Endometrial microvascular endothelial cells (primary cell): Measurements from ENCODE around the gene C2. TPM values are rescaled to one million over a fixed set of nuclear protein-coding genes. Genes with fewer than 3 reads are reported as not detected.

Experiments used
- in situ Hi-C: cut with HindIII; loops from 2 replicates; pipeline ENCODE4 v1.10.0; 2017; ENCODE audit warnings: low sequenced_read_pairs, low pct_unique_long_range_greater_than_20kb; ENCODE audit errors: inconsistent ontology term
- total RNA-seq: library from RNA; depleted of rRNA; stranded (reverse); fragments of >200 nt; gene quantifications from one replicate; pipeline ENCODE4 v1.2.3, GENCODE V29; 2015; ENCODE audit errors: inconsistent ontology term

Gene C2
- total RNA-seq, 1 donor from 2014 or later: not detected

DNA sequence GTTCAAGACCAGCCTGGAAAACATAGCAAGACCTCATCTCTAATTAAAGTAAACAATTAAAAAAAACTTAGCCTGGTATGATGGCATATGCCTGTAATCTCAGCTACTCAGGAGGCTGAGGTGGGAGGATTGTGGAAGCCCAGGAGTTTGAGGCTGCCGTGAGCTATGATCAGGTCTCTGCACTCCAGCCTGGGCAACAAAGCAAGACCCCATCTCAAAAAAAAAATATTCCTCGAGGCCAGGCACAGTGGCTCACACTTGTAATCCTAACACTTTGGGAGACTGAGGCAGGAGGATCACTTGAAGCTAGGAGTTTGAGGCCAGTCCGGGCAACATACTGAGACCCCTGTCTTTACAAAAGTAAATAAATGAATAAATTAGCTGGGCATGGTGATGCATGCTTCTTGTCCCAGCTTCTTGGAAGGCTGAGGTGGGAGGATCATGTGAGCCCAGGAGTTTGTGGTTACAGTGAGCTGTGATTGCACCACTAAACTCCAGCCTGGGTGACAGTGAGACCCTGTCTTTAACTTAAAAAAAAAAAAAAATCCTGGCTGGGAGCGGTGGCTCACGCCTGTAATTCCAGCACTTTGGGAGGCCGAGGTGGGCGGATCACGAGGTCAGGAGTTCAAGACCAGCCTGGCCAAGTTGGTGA is 9.3 kb upstream of the C2 start:
- in situ Hi-C loops: no loop called here

DNA sequence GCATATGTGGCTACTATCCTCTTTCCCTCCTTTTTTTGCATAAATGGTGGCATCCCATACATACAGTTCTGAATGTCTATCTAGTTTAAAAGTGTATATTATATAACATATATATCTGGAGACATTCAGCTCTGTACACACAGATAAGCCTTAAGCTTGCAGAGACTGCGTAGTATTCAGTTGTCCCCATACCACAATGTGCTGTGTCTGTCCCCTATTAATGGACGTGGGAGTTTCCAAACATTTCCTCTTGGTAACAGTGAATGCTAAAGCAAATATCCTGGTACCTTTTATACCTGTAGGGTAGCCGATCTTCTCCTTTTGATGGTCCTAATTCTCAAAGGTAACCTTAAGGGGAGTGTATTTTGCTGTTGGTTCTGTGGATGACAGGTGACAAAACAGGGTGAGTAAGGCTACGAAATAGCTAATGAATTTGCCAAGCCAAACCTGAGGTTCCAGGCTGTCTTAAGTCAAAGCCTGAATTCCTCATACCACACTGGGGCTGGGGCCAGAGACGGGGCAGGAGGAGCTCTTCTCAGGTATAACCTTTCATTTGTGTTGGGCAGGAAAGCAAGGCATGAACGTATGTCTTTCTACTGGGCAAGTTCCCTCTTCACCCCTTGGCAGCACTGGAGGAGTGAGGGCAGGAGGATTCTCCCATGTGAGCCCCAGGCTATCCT is 7.8 kb upstream of the C2 start:
- in situ Hi-C loops: no loop called here

DNA sequence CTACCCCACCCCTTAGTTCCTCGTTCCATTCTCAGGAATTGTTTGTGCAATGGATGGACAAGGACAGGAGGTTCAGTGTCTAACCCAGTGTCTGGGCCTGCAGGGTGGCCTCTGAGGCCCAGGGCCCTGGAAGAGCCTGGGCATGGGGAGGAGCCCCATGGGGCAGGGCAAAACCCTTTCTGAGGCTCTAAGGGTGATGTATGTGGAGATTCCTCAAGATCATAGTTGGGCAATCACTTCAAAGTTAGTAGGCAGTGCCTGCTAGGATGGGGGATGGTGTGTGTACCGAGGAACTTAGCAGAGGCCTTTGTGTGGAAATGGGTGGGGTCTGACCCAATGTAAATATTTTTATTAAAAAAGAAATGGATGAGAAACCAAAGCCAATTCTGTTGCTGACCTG is 6.7 kb upstream of the C2 start:
- in situ Hi-C loops: no loop called here

DNA sequence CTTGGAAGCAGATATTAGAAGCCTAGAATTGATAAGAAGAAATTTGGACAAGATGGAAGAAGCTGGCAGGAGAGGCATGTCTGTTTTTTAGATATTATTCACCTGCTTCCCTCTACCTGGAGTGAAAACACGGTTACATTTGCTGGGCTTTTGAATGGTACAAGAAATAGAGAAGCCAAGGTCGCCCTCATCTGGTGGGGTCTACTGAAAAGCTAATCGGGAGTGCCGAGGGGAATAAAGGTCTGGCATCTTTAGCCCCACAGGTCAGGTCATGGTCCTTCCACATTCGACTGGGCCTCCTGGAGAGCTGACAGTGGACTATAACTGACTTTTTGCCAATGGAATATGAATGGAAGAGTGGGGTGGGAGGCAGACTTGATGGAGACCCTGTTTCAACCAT is 4.6 kb upstream of the C2 start:
- in situ Hi-C loops: no loop called here

DNA sequence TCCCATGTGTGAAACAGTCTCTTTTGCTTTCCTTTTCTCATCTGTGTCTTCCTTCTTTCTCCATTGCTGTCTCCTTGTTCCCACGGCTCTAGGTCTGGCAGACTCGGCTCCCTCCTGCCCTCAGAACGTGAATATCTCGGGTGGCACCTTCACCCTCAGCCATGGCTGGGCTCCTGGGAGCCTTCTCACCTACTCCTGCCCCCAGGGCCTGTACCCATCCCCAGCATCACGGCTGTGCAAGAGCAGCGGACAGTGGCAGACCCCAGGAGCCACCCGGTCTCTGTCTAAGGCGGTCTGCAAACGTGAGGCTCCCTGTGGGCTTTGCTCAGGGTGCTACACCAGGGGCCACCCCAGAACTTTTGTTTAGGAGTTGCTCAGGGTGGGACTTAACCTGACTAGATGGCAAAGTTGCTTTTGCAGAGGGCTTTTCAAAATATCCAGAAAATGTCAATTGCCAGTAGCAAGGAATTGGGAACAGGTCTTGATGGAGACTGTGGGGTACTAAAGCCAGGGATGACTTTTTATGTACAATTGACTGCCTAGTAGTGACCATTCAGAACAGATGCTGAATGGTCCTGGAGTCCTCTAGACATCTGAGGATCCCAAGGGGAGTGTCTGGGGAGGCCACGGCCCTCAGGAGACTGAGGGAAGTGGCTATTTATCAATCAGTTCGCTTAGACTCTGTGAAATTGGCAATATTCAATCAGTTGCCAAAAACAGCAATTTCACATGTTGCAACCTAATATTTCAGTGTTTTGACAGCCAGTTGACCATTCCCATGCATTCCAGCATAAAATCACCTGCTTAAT is 550 bp downstream of the C2 start:
- in situ Hi-C loops: loop anchor here (25.0 kb wide), 1 partner anchor 184 kb away; the partner anchor contains the start of gene TNXB

DNA sequence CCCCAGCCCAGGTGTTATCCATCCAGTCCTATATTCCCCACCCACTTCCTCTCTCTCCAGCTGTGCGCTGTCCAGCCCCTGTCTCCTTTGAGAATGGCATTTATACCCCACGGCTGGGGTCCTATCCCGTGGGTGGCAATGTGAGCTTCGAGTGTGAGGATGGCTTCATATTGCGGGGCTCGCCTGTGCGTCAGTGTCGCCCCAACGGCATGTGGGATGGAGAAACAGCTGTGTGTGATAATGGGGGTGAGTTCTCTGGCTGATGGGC is 1.1 kb downstream of the C2 start:
- in situ Hi-C loops: loop anchor here (25.0 kb wide), 1 partner anchor 184 kb away; the partner anchor contains the start of gene TNXB

DNA sequence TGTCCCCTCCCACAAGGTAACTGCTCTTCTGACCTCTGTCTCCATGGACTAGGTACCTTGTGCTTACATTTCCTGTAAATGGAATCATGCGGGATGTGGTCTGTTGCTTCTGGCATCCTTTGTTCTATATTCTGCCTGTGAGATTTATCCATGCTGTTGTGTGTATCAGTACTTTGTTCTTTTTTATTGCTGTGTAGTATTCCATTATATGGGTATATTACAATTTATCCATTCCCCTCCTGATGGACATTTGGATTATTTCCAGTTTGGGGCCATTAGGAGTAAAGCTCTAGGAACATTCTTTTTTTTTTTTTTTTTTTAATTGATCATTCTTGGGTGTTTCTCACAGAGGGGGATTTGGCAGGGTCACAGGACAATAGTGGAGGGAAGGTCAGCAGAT is 3.4 kb downstream of the C2 start:
- in situ Hi-C loops: loop anchor here (25.0 kb wide), 1 partner anchor 181 kb away; the partner anchor contains the start of gene TNXB

DNA sequence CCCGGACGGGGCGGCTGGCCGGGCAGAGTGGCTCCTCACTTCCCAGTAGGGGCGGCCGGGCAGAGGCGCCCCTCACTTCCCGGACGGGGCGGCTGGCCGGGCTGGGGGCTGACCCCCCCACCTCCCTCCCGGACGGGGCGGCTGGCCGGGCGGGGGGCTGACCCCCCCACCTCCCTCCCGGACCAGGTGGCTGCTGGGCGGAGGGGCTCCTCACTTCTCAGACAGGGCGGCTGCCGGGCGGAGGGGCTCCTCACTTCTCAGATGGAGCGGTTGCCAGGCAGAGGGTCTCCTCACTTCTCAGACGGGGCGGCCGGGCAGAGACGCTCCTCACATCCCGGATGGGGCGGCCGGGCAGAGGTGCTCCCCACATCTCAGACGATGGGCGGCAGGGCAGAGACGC is 4.6 kb downstream of the C2 start:
- in situ Hi-C loops: loop anchor here (25.0 kb wide), 1 partner anchor 180 kb away; the partner anchor contains the start of gene TNXB

DNA sequence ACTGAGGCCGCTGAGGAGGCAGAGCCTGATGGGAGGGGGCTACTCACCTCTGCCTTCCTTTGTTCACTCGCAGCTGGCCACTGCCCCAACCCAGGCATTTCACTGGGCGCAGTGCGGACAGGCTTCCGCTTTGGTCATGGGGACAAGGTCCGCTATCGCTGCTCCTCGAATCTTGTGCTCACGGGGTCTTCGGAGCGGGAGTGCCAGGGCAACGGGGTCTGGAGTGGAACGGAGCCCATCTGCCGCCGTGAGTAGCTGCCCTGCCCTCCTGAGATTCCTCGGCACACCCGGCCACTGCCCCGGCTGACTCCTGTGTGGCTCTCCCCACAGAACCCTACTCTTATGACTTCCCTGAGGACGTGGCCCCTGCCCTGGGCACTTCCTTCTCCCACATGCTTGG is 6.0 kb downstream of the C2 start:
- in situ Hi-C loops: loop anchor here (25.0 kb wide), 1 partner anchor 179 kb away; the partner anchor contains the start of gene TNXB

DNA sequence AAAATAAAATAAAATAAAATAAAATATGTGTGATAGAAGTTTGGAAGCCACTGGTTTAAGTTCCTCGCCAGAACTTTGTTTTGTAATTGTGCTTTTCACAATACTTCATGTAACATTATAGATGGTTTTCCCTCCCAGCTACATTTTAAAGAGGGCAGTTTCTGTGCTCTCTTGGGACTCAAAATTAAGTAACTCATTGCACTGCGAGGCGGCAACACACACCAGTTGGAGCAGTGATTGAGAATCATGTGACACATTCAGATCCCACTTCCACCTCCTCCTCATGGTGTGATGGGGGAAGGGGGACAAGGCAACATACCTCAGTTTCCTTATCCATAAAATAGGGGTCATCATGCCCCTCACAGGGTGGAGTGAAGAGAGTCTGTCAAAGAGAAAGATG is 7.5 kb downstream of the C2 start:
- in situ Hi-C loops: loop anchor here (25.0 kb wide), 1 partner anchor 177 kb away; the partner anchor contains the start of gene TNXB

DNA sequence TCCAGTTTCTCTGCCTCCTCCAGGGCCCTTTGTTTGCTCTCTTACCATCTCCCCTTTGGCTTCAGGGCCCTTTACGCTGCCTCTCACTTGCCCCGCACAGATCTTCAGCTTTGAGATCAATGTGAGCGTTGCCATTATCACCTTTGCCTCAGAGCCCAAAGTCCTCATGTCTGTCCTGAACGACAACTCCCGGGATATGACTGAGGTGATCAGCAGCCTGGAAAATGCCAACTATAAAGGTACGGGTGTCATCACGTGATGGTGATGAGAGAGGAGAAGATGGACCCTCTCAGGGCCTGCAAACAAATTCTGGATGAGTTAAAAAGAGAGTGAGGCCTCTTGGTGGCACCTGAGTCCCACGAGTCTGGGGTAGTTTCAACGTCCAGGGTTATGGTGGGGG is 8.3 kb downstream of the C2 start:
- in situ Hi-C loops: loop anchor here (25.0 kb wide), 1 partner anchor 176 kb away; the partner anchor contains the start of gene TNXB

DNA sequence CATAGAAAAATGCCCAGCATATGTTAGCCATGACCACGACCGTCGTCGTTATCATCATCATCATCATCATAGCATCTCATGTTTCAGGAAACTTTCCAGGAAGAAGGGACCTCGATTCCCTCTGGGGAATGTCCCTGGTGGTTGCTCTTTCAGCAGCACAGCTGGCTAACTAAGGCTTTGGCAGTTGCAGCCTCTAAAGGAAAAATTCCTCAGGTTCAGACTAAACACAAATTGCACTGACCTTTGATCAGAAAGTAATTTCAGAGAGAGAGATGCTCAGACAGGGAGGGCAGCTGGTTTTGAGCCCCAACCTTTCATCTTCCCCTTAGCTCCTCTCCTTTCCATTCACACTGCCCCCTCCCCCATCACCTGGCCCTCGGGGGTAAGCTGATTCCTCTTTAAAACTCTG is 12.7 kb downstream of the C2 start:
- in situ Hi-C loops: loop anchor here (25.0 kb wide), 1 partner anchor 172 kb away; the partner anchor contains the start of gene TNXB

DNA sequence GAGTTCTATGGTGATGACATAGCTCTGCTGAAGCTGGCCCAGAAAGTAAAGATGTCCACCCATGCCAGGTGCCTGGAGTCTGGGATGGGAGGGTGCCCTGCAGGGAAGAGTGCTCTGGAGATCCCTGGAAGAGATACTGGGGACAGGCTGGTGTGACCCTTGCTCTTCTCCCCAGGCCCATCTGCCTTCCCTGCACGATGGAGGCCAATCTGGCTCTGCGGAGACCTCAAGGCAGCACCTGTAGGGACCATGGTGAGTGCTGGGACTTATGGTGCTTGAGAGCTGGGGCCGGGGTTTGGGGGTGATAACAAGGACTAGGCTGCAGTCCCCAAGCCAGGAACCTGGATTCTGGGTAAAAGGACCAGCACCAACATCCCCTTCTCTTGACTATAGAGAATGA is 16.2 kb downstream of the C2 start:
- in situ Hi-C loops: loop anchor here (25.0 kb wide), 1 partner anchor 169 kb away; the partner anchor contains the start of gene TNXB

DNA sequence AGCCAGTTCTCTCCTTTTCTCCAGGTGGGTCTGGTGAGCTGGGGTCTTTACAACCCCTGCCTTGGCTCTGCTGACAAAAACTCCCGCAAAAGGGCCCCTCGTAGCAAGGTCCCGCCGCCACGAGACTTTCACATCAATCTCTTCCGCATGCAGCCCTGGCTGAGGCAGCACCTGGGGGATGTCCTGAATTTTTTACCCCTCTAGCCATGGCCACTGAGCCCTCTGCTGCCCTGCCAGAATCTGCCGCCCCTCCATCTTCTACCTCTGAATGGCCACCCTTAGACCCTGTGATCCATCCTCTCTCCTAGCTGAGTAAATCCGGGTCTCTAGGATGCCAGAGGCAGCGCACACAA is 17.6 kb downstream of the C2 start:
- in situ Hi-C loops: loop anchor here (25.0 kb wide), 1 partner anchor 167 kb away; the partner anchor contains the start of gene TNXB

DNA sequence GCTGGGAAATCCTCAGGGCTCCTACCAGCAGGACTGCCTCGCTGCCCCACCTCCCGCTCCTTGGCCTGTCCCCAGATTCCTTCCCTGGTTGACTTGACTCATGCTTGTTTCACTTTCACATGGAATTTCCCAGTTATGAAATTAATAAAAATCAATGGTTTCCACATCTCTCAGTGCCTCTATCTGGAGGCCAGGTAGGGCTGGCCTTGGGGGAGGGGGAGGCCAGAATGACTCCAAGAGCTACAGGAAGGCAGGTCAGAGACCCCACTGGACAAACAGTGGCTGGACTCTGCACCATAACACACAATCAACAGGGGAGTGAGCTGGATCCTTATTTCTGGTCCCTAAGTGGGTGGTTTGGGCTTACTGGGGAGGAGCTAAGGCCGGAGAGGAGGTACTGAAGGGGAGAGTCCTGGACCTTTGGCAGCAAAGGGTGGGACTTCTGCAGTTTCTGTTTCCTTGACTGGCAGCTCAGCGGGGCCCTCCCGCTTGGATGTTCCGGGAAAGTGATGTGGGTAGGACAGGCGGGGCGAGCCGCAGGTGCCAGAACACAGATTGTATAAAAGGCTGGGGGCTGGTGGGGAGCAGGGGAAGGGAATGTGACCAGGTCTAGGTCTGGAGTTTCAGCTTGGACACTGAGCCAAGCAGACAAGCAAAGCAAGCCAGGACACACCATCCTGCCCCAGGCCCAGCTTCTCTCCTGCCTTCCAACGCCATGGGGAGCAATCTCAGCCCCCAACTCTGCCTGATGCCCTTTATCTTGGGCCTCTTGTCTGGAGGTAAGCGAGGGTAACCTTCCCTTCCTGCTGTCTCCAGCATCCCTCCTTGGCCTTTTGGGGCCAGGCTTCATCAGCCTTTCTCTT is 18.2 kb downstream of the C2 start, which contains the start of gene CFB:
CFB (plus strand) TSS at position 589 of the 863 bp plus-strand sequence; CDS start at position 716, 127 bp downstream.
- in situ Hi-C loops: loop anchor here (25.0 kb wide), 1 partner anchor 167 kb away; the partner anchor contains the start of gene TNXB

DNA sequence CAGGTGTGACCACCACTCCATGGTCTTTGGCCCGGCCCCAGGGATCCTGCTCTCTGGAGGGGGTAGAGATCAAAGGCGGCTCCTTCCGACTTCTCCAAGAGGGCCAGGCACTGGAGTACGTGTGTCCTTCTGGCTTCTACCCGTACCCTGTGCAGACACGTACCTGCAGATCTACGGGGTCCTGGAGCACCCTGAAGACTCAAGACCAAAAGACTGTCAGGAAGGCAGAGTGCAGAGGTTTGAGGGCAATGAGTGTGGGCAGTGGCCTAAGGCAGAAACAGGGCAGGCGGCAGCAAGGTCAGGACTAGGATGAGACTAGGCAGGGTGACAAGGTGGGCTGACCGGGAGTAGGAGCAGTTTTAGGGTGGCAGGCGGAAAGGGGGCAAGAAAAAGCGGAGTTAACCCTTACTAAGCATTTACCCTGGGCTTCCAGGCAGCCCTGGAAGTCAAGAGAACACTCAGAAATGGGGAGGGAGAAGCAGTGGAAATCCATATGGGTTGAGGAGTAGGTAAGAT is 18.9 kb downstream of the C2 start:
- in situ Hi-C loops: loop anchor here (25.0 kb wide), 1 partner anchor 166 kb away; the partner anchor contains the start of gene TNXB

DNA sequence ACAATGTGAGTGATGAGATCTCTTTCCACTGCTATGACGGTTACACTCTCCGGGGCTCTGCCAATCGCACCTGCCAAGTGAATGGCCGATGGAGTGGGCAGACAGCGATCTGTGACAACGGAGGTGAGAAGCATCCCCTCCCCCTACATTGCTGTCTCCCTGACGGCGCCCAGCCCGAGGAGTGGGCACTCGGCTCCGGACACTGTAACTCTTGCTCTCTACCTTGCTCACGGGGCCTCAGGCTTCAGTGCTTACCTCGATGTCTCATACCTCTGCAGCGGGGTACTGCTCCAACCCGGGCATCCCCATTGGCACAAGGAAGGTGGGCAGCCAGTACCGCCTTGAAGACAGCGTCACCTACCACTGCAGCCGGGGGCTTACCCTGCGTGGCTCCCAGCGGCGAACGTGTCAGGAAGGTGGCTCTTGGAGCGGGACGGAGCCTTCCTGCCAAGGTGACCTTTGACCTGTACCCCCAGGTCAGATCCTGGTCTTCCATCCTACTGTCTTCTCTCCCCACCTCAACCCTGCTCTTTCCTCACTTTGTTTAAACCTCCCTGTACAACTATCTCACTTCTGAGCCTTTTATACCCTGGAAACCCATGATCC is 19.7 kb downstream of the C2 start:
- in situ Hi-C loops: loop anchor here (25.0 kb wide), 1 partner anchor 165 kb away; the partner anchor contains the start of gene TNXB

DNA sequence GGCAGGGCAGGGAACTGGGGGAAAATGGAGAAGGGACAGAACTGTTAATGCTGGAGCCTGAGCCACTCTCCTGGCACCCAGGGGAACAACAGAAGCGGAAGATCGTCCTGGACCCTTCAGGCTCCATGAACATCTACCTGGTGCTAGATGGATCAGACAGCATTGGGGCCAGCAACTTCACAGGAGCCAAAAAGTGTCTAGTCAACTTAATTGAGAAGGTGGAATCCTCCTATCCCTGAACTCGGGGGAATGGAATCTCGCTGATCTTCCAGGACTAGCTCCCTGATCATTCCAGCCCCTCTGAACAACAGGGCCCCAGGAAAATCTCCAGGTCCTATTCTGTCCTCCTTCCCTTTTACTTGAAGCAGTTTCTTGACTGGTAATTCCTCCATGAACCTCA is 20.3 kb downstream of the C2 start:
- in situ Hi-C loops: loop anchor here (25.0 kb wide), 1 partner anchor 164 kb away; the partner anchor contains the start of gene TNXB
